Body of pancreas (tissue), 4 donors: ENCODE results near the gene ZNF608. TPM values are rescaled to one million over a fixed set of nuclear protein-coding genes. Genes with fewer than 3 reads are reported as not detected.

Experiments
- ATAC-seq: fragments of 150-250 bp; one replicate; pipeline ENCODE4 v1.9.1; 2016
- DNase-seq, 4 donors: peaks; one replicate each; pipeline ENCODE4 v3.0.0-alpha.2; 2019
- H3K27ac ChIP-seq, 4 donors: fragments of 200-600 bp; sonication (generic); 1 replicate in 3 of 4; 2 replicates in 1 of 4; pipeline versions ENCODE4 v1.5.1 to v1.6.1; 2016 to 2019; ENCODE audit warnings: mild to moderate bottlenecking in 1 of 4, mixed read lengths in 1 of 4, moderate library complexity in 1 of 4
- H3K27me3 ChIP-seq, 2 donors: fragments of 200-600 bp; sonication (generic); one replicate each; pipeline ENCODE4 v1.6.0; 2016; ENCODE audit warnings: mild to moderate bottlenecking in 1 of 2
- H3K36me3 ChIP-seq, 2 donors: fragments of 200-600 bp; sonication (generic); replicated peaks in 1 of 2; 2 replicates each; pipeline ENCODE4 v1.5.1; 2016; ENCODE audit warnings: low read depth in 2 of 2; ENCODE audit not compliant: insufficient read depth in 1 of 2
- H3K4me1 ChIP-seq: fragments of 200-600 bp; sonication (generic); one replicate; pipeline ENCODE4 v1.6.0; 2016
- H3K4me3 ChIP-seq, 2 donors: fragments of 200-600 bp; sonication (generic); 1 replicate in 1 of 2; 2 replicates in 1 of 2; pipeline ENCODE4 v1.5.1; 2016 to 2019
- H3K9me3 ChIP-seq, 3 donors: fragments of 200-600 bp; sonication (generic); 1 replicate in 2 of 3; 2 replicates in 1 of 3; pipeline ENCODE4 v1.5.1; 2016
- CTCF ChIP-seq, 7 experiments: fragments of 450-650 bp in 4 of 7; fragments of 200-600 bp in 3 of 7; sonication (generic) in 3 of 7; IDR thresholded peaks; one replicate each; pipeline ENCODE4 v1.5.1; 2016 to 2019; ENCODE audit warnings: antibody characterized with exemption in 7 of 7
- POLR2A ChIP-seq, 3 donors: fragments of 450-650 bp; IDR thresholded peaks; one replicate each; pipeline ENCODE4 v1.6.1; 2016; ENCODE audit warnings: antibody characterized with exemption in 3 of 3, mild to moderate bottlenecking in 2 of 3
- WGBS, 2 donors: methylation state at CpG; one replicate each; pipeline ENCODE4 v1.1.5; 2017; 5-methylcytosine and 5-hydroxymethylcytosine counted together
- intact Hi-C: fragments of 100-400 bp; cut with DNase I; formaldehyde crosslinking; loops from one replicate; pipeline ENCODE4 v1.15.1; 2023
- total RNA-seq, 2 donors: library from RNA; depleted of rRNA; stranded (reverse); fragments of >200 nt; gene quantifications; one replicate each; pipeline ENCODE4 v1.1.0, GENCODE V29; 2016

ZNF608 gene
- total RNA-seq, 2 donors from 2014 or later: 30.1 to 33.6 TPM

GRCh38 chr5:124764585-124764984 is 18.1 kb upstream of the ZNF608 start:
- no peaks in the 10 kb centered on the region for H3K36me3 ChIP-seq
- ATAC-seq (no peak), DNase-seq (no peak)
- intact Hi-C loops: no loop called here
- H3K9me3 ChIP-seq: no peaks in the 10 kb centered on the region
- peaks cover 9% of the 10 kb centered on the region for H3K4me1 ChIP-seq
- no peaks in the 10 kb centered on the region for H3K27me3 ChIP-seq
- 66 to 79% methylated on average over 1 of the region's 1 CpG for WGBS, 2 donors
- TF ChIP-seq POLR2A (IDR thresholded peaks at IDR 0.05) (no peak), CTCF (IDR thresholded peaks at IDR 0.05) (no peak)
- H3K4me3 ChIP-seq: no peak overlapping the region
- H3K27ac ChIP-seq: peak overlapping the region in 1 of 4 donors; percentile 9

GRCh38 chr5:124761010-124761409 is 14.6 kb upstream of the ZNF608 start:
- no peaks in the 10 kb centered on the region for H3K27me3 ChIP-seq
- H3K27ac ChIP-seq: no peak overlapping the region
- H3K4me3 ChIP-seq: no peak overlapping the region
- intact Hi-C loops: no loop called here
- WGBS, 2 donors: 81 to 87% methylated on average over 4 of the region's 4 CpGs
- H3K36me3 ChIP-seq: no peaks in the 10 kb centered on the region
- no peaks in the 10 kb centered on the region for H3K9me3 ChIP-seq
- DNase-seq (no peak), ATAC-seq (no peak)
- H3K4me1 ChIP-seq: peaks cover 9% of the 10 kb centered on the region
- TF ChIP-seq POLR2A (IDR thresholded peaks at IDR 0.05) (no peak), CTCF (IDR thresholded peaks at IDR 0.05) (no peak)

DNA sequence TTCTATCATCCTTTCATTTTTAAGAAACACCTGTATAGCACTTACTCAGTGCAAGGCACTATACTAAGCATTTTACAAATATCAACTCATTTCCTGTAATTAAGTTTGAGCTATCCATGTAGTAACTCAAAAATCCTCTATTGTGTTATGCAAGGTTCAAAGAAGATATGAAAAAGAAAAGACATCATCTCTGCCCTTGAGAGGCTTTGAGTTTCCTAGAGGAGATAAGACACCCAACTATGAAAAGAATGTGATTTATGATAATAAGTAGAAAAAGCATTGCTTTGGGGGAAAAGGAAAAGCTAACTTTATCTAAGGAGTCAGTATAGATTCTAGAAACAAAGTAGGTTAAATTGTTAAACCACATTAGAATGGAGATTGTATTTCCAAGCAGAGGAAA is 14.2 kb upstream of the ZNF608 start:
- intact Hi-C loops: no loop called here
- Histone ChIP-seq H3K27me3 (no peaks in the 10 kb centered on the region), H3K9me3 (no peaks in the 10 kb centered on the region), H3K4me3 (no peak overlapping the region), H3K4me1 (peaks cover 9% of the 10 kb centered on the region), H3K27ac (no peak overlapping the region), H3K36me3 (no peaks in the 10 kb centered on the region)
- no peak for TF ChIP-seq POLR2A (IDR thresholded peaks at IDR 0.05)
- TF ChIP-seq CTCF (IDR thresholded peaks at IDR 0.05): no peak
- DNase-seq (no peak), ATAC-seq (no peak)

DNA sequence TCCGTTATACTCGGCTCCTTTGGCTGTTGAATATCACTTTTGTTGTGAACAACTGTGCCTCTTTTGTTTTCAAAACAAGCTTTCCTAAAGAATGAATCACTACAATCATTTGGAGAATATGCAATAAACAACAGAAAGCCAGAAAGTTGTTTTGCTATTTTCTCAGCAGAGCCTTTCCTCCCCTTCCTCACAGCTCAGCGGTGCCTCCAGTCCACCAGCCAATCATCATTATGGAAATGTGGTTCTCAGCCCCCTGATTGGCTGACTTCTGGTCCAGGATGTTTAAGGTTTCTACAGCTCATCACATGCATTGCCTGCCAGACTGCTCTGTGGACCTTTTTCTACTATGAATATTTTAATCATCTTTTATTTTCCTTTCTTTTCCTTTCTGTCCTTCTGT is 9.1 kb upstream of the ZNF608 start:
- Histone ChIP-seq H3K4me1 (no peaks in the 10 kb centered on the region), H3K36me3 (no peaks in the 10 kb centered on the region), H3K27me3 (no peaks in the 10 kb centered on the region), H3K4me3 (no peak overlapping the region), H3K27ac (no peak overlapping the region), H3K9me3 (no peaks in the 10 kb centered on the region)
- TF ChIP-seq POLR2A (IDR thresholded peaks at IDR 0.05) (no peak), CTCF (IDR thresholded peaks at IDR 0.05) (no peak)
- ATAC-seq (no peak), DNase-seq (no peak)
- intact Hi-C loops: no loop called here
- 71 to 73% methylated on average over 3 of the region's 3 CpGs for WGBS, 2 donors

GRCh38 chr5:124755041-124755440 is 8.6 kb upstream of the ZNF608 start:
- Histone ChIP-seq H3K27me3 (no peaks in the 10 kb centered on the region), H3K27ac (no peak overlapping the region), H3K4me3 (no peak overlapping the region), H3K36me3 (no peaks in the 10 kb centered on the region), H3K9me3 (no peaks in the 10 kb centered on the region), H3K4me1 (no peaks in the 10 kb centered on the region)
- ATAC-seq (no peak), DNase-seq (no peak)
- intact Hi-C loops: no loop called here
- TF ChIP-seq POLR2A (IDR thresholded peaks at IDR 0.05) (no peak), CTCF (IDR thresholded peaks at IDR 0.05) (no peak)
- 85 to 87% methylated on average over 2 of the region's 2 CpGs for WGBS, 2 donors
